Osteocyte (in vitro differentiated cells): ENCODE results near the gene GOSR2. TPM values are rescaled to one million over a fixed set of nuclear protein-coding genes. Genes with fewer than 3 reads are reported as not detected.

Source experiments
- DNase-seq: peaks from one replicate; pipeline ENCODE4 v3.0.0; 2021; ENCODE audit warnings: mixed read lengths; ENCODE audit not compliant: unreplicated experiment; ENCODE audit errors: extremely low spot score
- H3K27ac Mint-ChIP-seq: one replicate; pipeline ENCODE4 v1.8.0; 2021; ENCODE audit warnings: mild to moderate bottlenecking, mixed read lengths; ENCODE audit not compliant: unreplicated experiment
- H3K27me3 Mint-ChIP-seq: one replicate; pipeline ENCODE4 v1.8.0; 2021; ENCODE audit warnings: mixed read lengths; ENCODE audit not compliant: unreplicated experiment
- H3K36me3 Mint-ChIP-seq: one replicate; pipeline ENCODE4 v1.8.0; 2021; ENCODE audit warnings: mixed read lengths; ENCODE audit not compliant: unreplicated experiment
- H3K4me1 Mint-ChIP-seq: one replicate; pipeline ENCODE4 v1.8.0; 2021; ENCODE audit warnings: mixed read lengths; ENCODE audit not compliant: unreplicated experiment
- H3K4me3 Mint-ChIP-seq: one replicate; pipeline ENCODE4 v1.8.0; 2021; ENCODE audit warnings: mild to moderate bottlenecking, moderate library complexity, mixed read lengths; ENCODE audit not compliant: unreplicated experiment
- H3K9me3 Mint-ChIP-seq: one replicate; pipeline ENCODE4 v1.8.0; 2021; ENCODE audit warnings: mixed read lengths; ENCODE audit not compliant: unreplicated experiment
- CTCF ChIP-seq: fragments of 200-600 bp; sonication (generic); IDR thresholded peaks from 2 replicates; pipeline ENCODE4 v1.5.0; 2021; ENCODE audit warnings: antibody characterized with exemption, mild to moderate bottlenecking, moderate library complexity
- total RNA-seq: library from RNA; stranded (reverse); gene quantifications from 2 replicates; pipeline ENCODE4 v1.2.1, GENCODE V29; 2021

Gene GOSR2
- total RNA-seq, 1 donor from 2014 or later, result 63.7 TPM

- Mint-ChIP-seq H3K4me1 (peaks cover 3% of the 10 kb centered on the region), H3K9me3 (no peaks in the 10 kb centered on the region), H3K27ac (no peak overlapping the region), H3K27me3 (peaks cover 56% of the 10 kb centered on the region), H3K36me3 (no peaks in the 10 kb centered on the region), H3K4me3 (no peak overlapping the region)
- DNase-seq, result no peak
- TF ChIP-seq CTCF, result no peak
These were observed 32.3 kb upstream of the GOSR2 start for GRCh38 chr17:46890638-46891037.

GRCh38 chr17:46892192-46892703 lies 30.7 kb upstream of the GOSR2 start:
- Mint-ChIP-seq H3K27ac (no peak overlapping the region), H3K4me3 (no peak overlapping the region), H3K27me3 (peaks cover 46% of the 10 kb centered on the region), H3K4me1 (peaks cover 3% of the 10 kb centered on the region), H3K36me3 (no peaks in the 10 kb centered on the region), H3K9me3 (no peaks in the 10 kb centered on the region)
- no peak for DNase-seq
- no peak for TF ChIP-seq CTCF

GRCh38 chr17:46894024-46894423 lies 28.9 kb upstream of the GOSR2 start:
- H3K27ac Mint-ChIP-seq, result no peak overlapping the region
- no peaks in the 10 kb centered on the region for H3K9me3 Mint-ChIP-seq
- no peak for DNase-seq
- peaks cover 3% of the 10 kb centered on the region for H3K4me1 Mint-ChIP-seq
- no peak overlapping the region for H3K4me3 Mint-ChIP-seq
- no peaks in the 10 kb centered on the region for H3K36me3 Mint-ChIP-seq
- H3K27me3 Mint-ChIP-seq, result peaks cover 32% of the 10 kb centered on the region
- TF ChIP-seq CTCF, result no peak

DNA sequence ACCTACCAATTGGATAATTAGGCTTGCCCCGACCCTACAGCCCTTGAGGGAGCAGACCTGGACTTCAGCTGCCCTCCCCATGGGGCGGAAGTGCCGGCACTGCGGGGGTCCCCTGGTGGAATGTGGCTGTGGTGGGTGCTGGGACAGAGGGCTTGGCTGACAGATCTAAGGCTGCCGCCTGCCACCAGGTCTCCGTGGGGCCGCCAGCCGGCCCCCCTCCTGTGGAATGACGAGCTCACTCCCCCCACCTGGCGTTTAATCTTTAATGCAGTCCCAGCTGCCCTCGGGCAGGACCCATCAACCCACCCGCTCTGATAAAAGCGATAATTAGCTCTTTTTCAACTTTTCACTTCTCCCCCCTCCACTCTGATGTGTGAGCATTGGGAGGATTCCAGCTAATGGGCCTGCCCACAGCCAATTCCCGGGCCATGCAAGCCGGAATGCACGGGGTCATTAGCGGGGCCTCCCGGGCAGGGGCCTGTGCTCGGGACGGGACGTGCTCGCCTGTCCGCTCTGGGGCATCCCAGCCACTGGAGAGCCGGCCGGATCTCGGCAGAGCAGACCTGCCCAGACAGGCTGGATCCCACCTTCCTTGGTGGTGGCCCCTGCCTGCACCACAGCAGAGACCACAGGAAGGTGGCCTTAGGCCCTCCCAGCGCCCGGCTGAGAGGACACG lies 28.3 kb upstream of the GOSR2 start:
- H3K36me3 Mint-ChIP-seq, result no peaks in the 10 kb centered on the region
- no peaks in the 10 kb centered on the region for H3K9me3 Mint-ChIP-seq
- no peak for TF ChIP-seq CTCF
- H3K4me1 Mint-ChIP-seq, result peaks cover 3% of the 10 kb centered on the region
- H3K27ac Mint-ChIP-seq, result no peak overlapping the region
- DNase-seq, result no peak
- H3K4me3 Mint-ChIP-seq, result no peak overlapping the region
- peaks cover 28% of the 10 kb centered on the region for H3K27me3 Mint-ChIP-seq

GRCh38 chr17:46895171-46895570 lies 27.8 kb upstream of the GOSR2 start:
- Mint-ChIP-seq H3K4me1 (peaks cover under 1% of the 10 kb centered on the region), H3K4me3 (no peak overlapping the region), H3K36me3 (no peaks in the 10 kb centered on the region), H3K27me3 (peaks cover 23% of the 10 kb centered on the region), H3K9me3 (no peaks in the 10 kb centered on the region), H3K27ac (no peak overlapping the region)
- DNase-seq, result no peak
- TF ChIP-seq CTCF, result no peak
